Gastroesophageal sphincter (tissue), 3 donors: ENCODE results near the gene ST6GALNAC3.

Source experiments
- CTCF ChIP-seq, 4 experiments: fragments of 200-600 bp in 2 of 4; fragments of 450-650 bp in 2 of 4; sonication (generic) in 1 of 4; IDR thresholded peaks; one replicate each; pipeline ENCODE4 v1.5.1; 2017 to 2019; ENCODE audit warnings: antibody characterized with exemption in 4 of 4, mild to moderate bottlenecking in 2 of 4, moderate library complexity in 2 of 4
- EP300 ChIP-seq: sonication (generic); formaldehyde crosslinking; IDR thresholded peaks from one replicate; pipeline ENCODE4 v1.6.1; 2017; ENCODE audit warnings: antibody characterized with exemption, mild to moderate bottlenecking
- POLR2A ChIP-seq, 2 donors: fragments of 450-650 bp; IDR thresholded peaks; one replicate each; pipeline ENCODE4 v1.6.1; 2017; ENCODE audit warnings: antibody characterized with exemption in 2 of 2, mild to moderate bottlenecking in 2 of 2, moderate library complexity in 1 of 2
- POLR2AphosphoS5 ChIP-seq: sonication (generic); formaldehyde crosslinking; IDR thresholded peaks from one replicate; pipeline ENCODE4 v1.6.1; 2017; ENCODE audit warnings: antibody characterized with exemption

- TF ChIP-seq CTCF (IDR thresholded peaks at IDR 0.05) (no peak), POLR2A (IDR thresholded peaks at IDR 0.05) (no peak), EP300 (no peak), POLR2AphosphoS5 (no peak)
These were observed 30.8 kb downstream of the ST6GALNAC3 start for GRCh38 chr1:76105372-76105771.
